GM23338 (cell line): ENCODE measurements around the gene PRSS36. TPM values are rescaled to one million over a fixed set of nuclear protein-coding genes. Genes with fewer than 3 reads are reported as not detected.

Experiments
- ATAC-seq: fragments of 200-7000 bp; cut with Tn5 transposase; 3 replicates; pipeline ENCODE4 v1.9.1; 2020
- DNase-seq: peaks from one replicate; pipeline ENCODE4 v3.0.0-alpha.2; 2015; ENCODE audit warnings: low spot score
- H2AFZ ChIP-seq: fragments of 200-600 bp; sonication (generic); 2 replicates; pipeline ENCODE4 v1.8.0; 2016; ENCODE audit warnings: antibody characterized with exemption, mild to moderate bottlenecking, moderate library complexity
- H3F3A ChIP-seq: fragments of 200-600 bp; sonication (generic); replicated peaks from 2 replicates; pipeline ENCODE4 v1.8.0; 2017; ENCODE audit warnings: antibody characterized with exemption, mixed run types, low read depth
- H3K27ac ChIP-seq: fragments of 200-600 bp; sonication (generic); 2 replicates; pipeline ENCODE4 v1.6.1; 2016; ENCODE audit warnings: low read depth
- H3K27me3 ChIP-seq: fragments of 200-600 bp; sonication (generic); 2 replicates; pipeline ENCODE4 v1.8.0; 2016; ENCODE audit warnings: mild to moderate bottlenecking, mixed run types, moderate library complexity; ENCODE audit not compliant: insufficient read depth
- H3K36me3 ChIP-seq: fragments of 200-600 bp; sonication (generic); 2 replicates; pipeline ENCODE4 v1.8.0; 2016; ENCODE audit warnings: mild to moderate bottlenecking; ENCODE audit not compliant: insufficient read depth
- H3K4me1 ChIP-seq: fragments of 200-600 bp; sonication (generic); 2 replicates; pipeline ENCODE4 v1.8.0; 2016; ENCODE audit warnings: mild to moderate bottlenecking, moderate library complexity; ENCODE audit not compliant: insufficient read depth
- H3K4me2 ChIP-seq: fragments of 200-600 bp; sonication (generic); 2 replicates; pipeline ENCODE4 v1.7.1; 2017; ENCODE audit warnings: mixed run types
- H3K4me3 ChIP-seq: fragments of 200-600 bp; sonication (generic); 2 replicates; pipeline ENCODE4 v1.6.1; 2016; ENCODE audit warnings: mixed run types
- H3K79me2 ChIP-seq: fragments of 200-600 bp; sonication (generic); replicated peaks from 2 replicates; pipeline ENCODE4 v1.8.0; 2017; ENCODE audit warnings: mild to moderate bottlenecking; ENCODE audit not compliant: insufficient read depth
- H3K9me2 ChIP-seq: fragments of 200-600 bp; sonication (generic); 2 replicates; pipeline ENCODE4 v1.8.0; 2017; ENCODE audit not compliant: insufficient read depth
- H4K20me1 ChIP-seq: fragments of 200-600 bp; sonication (generic); replicated peaks from 2 replicates; pipeline ENCODE4 v1.8.0; 2017; ENCODE audit warnings: mild to moderate bottlenecking; ENCODE audit not compliant: insufficient read depth
- H3K27ac Mint-ChIP-seq: 2 replicates; pipeline ENCODE4 v1.8.0; 2020; ENCODE audit warnings: inconsistent platforms, mild to moderate bottlenecking, moderate library complexity, mixed read lengths
- H3K27me3 Mint-ChIP-seq: 3 replicates; pipeline ENCODE4 v1.8.0; 2022; ENCODE audit warnings: low read depth, mild to moderate bottlenecking, moderate library complexity, mixed read lengths, inconsistent platforms; ENCODE audit not compliant: insufficient read depth, poor library complexity
- H3K36me3 Mint-ChIP-seq: 3 replicates; pipeline ENCODE4 v1.8.0; 2021; ENCODE audit warnings: low read depth, mild to moderate bottlenecking, inconsistent platforms, moderate library complexity, mixed read lengths
- H3K4me1 Mint-ChIP-seq: 3 replicates; pipeline ENCODE4 v1.8.0; 2020; ENCODE audit warnings: mild to moderate bottlenecking, inconsistent platforms, mixed read lengths
- H3K4me3 Mint-ChIP-seq: 3 replicates; pipeline ENCODE4 v1.8.0; 2021; ENCODE audit warnings: moderate library complexity, mild to moderate bottlenecking, inconsistent platforms, mixed read lengths
- H3K9me3 Mint-ChIP-seq: 3 replicates; pipeline ENCODE4 v1.8.0; 2020; ENCODE audit warnings: moderate library complexity, mild to moderate bottlenecking, inconsistent platforms, mixed read lengths
- CREB1 ChIP-seq: fragments of 250-450 bp; sonication (Bioruptor Pico); IDR thresholded peaks from 2 replicates; pipeline ENCODE4 v1.5.0; 2020; ENCODE audit warnings: low read depth, mild to moderate bottlenecking, moderate library complexity
- EZH2 ChIP-seq: fragments of 200-600 bp; sonication (generic); IDR thresholded peaks from one replicate; pipeline ENCODE4 v1.8.0; 2017; ENCODE audit warnings: antibody characterized with exemption, mild to moderate bottlenecking, low read depth; ENCODE audit not compliant: unreplicated experiment
- EZH2phosphoT487 ChIP-seq: fragments of 200-600 bp; sonication (generic); IDR thresholded peaks from one replicate; pipeline ENCODE4 v1.8.1; 2018; ENCODE audit warnings: antibody characterized with exemption; ENCODE audit not compliant: unreplicated experiment
- NANOG ChIP-seq: IDR thresholded peaks from 2 replicates; pipeline ENCODE4 v1.6.1; 2016; ENCODE audit warnings: antibody characterized with exemption, borderline replicate concordance
- POLR2AphosphoS5 ChIP-seq: IDR thresholded peaks from 2 replicates; pipeline ENCODE4 v1.6.1; 2016; ENCODE audit warnings: antibody characterized with exemption, low read depth
- STAT1 ChIP-seq: IDR thresholded peaks from one replicate; pipeline ENCODE4 v1.6.1; 2016; ENCODE audit warnings: antibody characterized with exemption; ENCODE audit not compliant: unreplicated experiment
- ZNF114 ChIP-seq: fragments of 250-450 bp; sonication (Bioruptor Pico); IDR thresholded peaks from 2 replicates; pipeline ENCODE4 v1.5.0; 2020; ENCODE audit warnings: mild to moderate bottlenecking, moderate library complexity
- ZNF331 ChIP-seq: fragments of 250-450 bp; sonication (Bioruptor Pico); IDR thresholded peaks from 2 replicates; pipeline ENCODE4 v1.5.0; 2020; ENCODE audit warnings: low read depth, mild to moderate bottlenecking, moderate library complexity
- ZNF462 ChIP-seq: fragments of 250-450 bp; sonication (Bioruptor Pico); IDR thresholded peaks from 2 replicates; pipeline ENCODE4 v1.5.0; 2020; ENCODE audit warnings: mild to moderate bottlenecking, moderate library complexity
- polyA plus RNA-seq: library from polyadenylated mRNA; unstranded; fragments of >200 nt; fragmentation: Nextera tagmentation; extraction: Ambion mirVana; gene quantifications from 2 replicates; pipeline ENCODE4 v1.2.1, GENCODE V29; 2016
- total RNA-seq: library from RNA; depleted of rRNA; stranded (reverse); fragments of >200 nt; shearing (Covaris generic); gene quantifications from 2 replicates; pipeline ENCODE4 v1.2.3, GENCODE V29; 2014
- TF ChIP-seq, protein P1 (sequence below): IDR thresholded peaks from 2 replicates; pipeline ENCODE4 v1.6.1; 2016; ENCODE audit warnings: antibody characterized with exemption

Gene PRSS36
- total and polyA plus RNA-seq, 2 experiments from 2014 or later = 0.91 to 1.4 TPM

GRCh38 chr16:31099860-31100638 is 49.8 kb downstream of the PRSS36 start (continued):
- TF ChIP-seq STAT1 (no peak), NANOG (no peak), CREB1 (no peak), ZNF331 (no peak), EZH2 (no peak), ZNF462 (CRISPR knock-in tag) (no peak), EZH2phosphoT487 (no peak)

DNA sequence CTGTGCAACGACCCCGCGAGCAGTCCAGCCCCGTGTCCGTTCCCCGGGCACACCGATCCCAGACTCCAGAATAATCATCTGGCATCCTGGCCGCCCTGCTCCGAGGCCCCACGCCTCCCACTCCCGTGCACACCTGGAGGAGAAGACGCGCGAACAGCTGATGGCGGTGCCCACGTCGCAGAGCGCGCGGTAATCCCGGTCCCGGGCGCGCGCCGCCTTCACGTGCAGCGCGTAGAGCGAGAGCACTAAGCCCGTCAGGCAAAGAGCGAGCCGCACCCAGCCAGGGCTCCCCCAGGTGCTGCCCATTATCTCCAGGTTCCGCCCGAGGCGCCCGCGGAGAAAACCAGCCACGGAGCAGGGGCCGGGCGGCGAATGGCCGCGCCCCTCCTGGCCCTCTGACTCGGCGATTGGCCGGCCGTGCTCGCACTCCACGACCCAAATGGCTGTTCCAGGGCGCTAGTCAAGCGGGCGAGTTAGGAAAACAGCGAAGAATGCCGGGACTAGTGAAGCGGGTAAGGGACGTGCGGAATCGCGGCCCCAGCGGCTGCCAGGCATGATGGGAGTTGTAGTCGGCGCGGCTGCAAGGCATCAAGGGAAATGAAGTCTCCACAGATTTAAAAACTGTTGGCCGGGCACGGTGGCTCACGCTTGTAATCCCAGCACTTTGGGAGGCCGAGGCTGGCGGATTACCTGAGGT is 55.3 kb downstream of the PRSS36 start, which contains the start of gene VKORC1:
VKORC1 (minus strand) TSS at position 374 of the 697 bp plus-strand sequence; CDS start at position 306, 68 bp downstream.
- H3K4me3 ChIP-seq = peak within 1 kb of the TSS; percentile 84
- H3K36me3 ChIP-seq = no peaks in the 10 kb centered on the region
- DNase-seq (peak; percentile 99), ATAC-seq (peak; percentile 95)
- Mint-ChIP-seq H3K4me3 (peak within 1 kb of the TSS; percentile 93), H3K27me3 (peaks cover 10% of the 10 kb centered on the region), H3K9me3 (peaks cover 5% of the 10 kb centered on the region; the same call in 2 of the 3 replicates), H3K4me1 (peaks cover 8% of the 10 kb centered on the region), H3K27ac (peak within 1 kb of the TSS; percentile 80), H3K36me3 (peaks cover 25% of the 10 kb centered on the region)
- H2AFZ ChIP-seq = peak within 1 kb of the TSS; percentile 75
- H3K27me3 ChIP-seq = no peaks in the 10 kb centered on the region
- peaks cover 16% of the 10 kb centered on the region for H3K79me2 ChIP-seq
- H3K4me1 ChIP-seq = peaks cover 7% of the 10 kb centered on the region; the same call in 1 of the 2 replicates
- no peaks in the 10 kb centered on the region for H3K9me2 ChIP-seq
- H3F3A ChIP-seq = peaks cover 6% of the 10 kb centered on the region; the same call in 1 of the 2 replicates
- peak within 1 kb of the TSS; percentile 91 for H3K4me2 ChIP-seq
- peak within 1 kb of the TSS; percentile 85 for H3K27ac ChIP-seq
- no peaks in the 10 kb centered on the region for H4K20me1 ChIP-seq
- peak; percentile 47; the same call in 1 of the 2 replicates for TF ChIP-seq CREB1
- TF ChIP-seq, protein P1, sequence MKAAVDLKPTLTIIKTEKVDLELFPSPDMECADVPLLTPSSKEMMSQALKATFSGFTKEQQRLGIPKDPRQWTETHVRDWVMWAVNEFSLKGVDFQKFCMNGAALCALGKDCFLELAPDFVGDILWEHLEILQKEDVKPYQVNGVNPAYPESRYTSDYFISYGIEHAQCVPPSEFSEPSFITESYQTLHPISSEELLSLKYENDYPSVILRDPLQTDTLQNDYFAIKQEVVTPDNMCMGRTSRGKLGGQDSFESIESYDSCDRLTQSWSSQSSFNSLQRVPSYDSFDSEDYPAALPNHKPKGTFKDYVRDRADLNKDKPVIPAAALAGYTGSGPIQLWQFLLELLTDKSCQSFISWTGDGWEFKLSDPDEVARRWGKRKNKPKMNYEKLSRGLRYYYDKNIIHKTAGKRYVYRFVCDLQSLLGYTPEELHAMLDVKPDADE = peak; percentile 89
- TF ChIP-seq POLR2AphosphoS5 = peak; percentile 57
- no peak for TF ChIP-seq ZNF114 (CRISPR knock-in tag)
- no peak for TF ChIP-seq NANOG
